Spleen (tissue), 11 donors: ENCODE results near the gene COL25A1. TPM values are rescaled to one million over a fixed set of nuclear protein-coding genes. Genes with fewer than 3 reads are reported as not detected.

Experiments used
- DNase-seq: peaks from one replicate; pipeline ENCODE4 v3.0.0-alpha.2; 2020
- H3K27ac ChIP-seq, 8 donors: fragments of 200-600 bp; sonication (generic) in 7 of 8; 1 replicate in 4 of 8; 2 replicates in 4 of 8; pipeline versions ENCODE4 v1.5.0 to v1.8.0; 2016 to 2021; ENCODE audit warnings: inconsistent platforms in 4 of 8, mild to moderate bottlenecking in 4 of 8, moderate library complexity in 1 of 8
- H3K27me3 ChIP-seq, 7 donors: fragments of 200-600 bp; sonication (generic) in 6 of 7; replicated peaks in 1 of 7; 1 replicate in 4 of 7; 2 replicates in 3 of 7; pipeline versions ENCODE4 v1.5.0 to v1.8.0; 2016 to 2021; ENCODE audit warnings: inconsistent platforms in 3 of 7, mild to moderate bottlenecking in 1 of 7
- H3K36me3 ChIP-seq, 6 donors: fragments of 200-600 bp; sonication (generic) in 5 of 6; 1 replicate in 4 of 6; 2 replicates in 2 of 6; pipeline versions ENCODE4 v1.5.0 to v1.8.0; 2016 to 2021; ENCODE audit warnings: inconsistent platforms in 2 of 6
- H3K4me1 ChIP-seq, 6 donors: fragments of 200-600 bp; sonication (generic) in 5 of 6; 1 replicate in 3 of 6; 2 replicates in 3 of 6; pipeline versions ENCODE4 v1.5.0 to v1.8.0; 2016 to 2021; ENCODE audit warnings: inconsistent platforms in 3 of 6
- H3K4me3 ChIP-seq, 8 donors: fragments of 200-600 bp; sonication (generic) in 7 of 8; 1 replicate in 4 of 8; 2 replicates in 4 of 8; pipeline versions ENCODE4 v1.5.0 to v1.8.0; 2016 to 2021; ENCODE audit warnings: inconsistent platforms in 4 of 8, mild to moderate bottlenecking in 4 of 8, moderate library complexity in 2 of 8
- H3K9me3 ChIP-seq, 8 donors: fragments of 200-600 bp; sonication (generic) in 7 of 8; 1 replicate in 4 of 8; 2 replicates in 4 of 8; pipeline versions ENCODE4 v1.5.0 to v1.8.0; 2016 to 2021; ENCODE audit warnings: inconsistent platforms in 4 of 8
- CTCF ChIP-seq, 11 experiments: fragments of 200-600 bp in 7 of 11; fragments of 450-650 bp in 4 of 11; sonication (generic) in 4 of 11; IDR thresholded peaks in 8 of 11; conservative IDR thresholded peaks in 3 of 11; 1 replicate in 7 of 11; 2 replicates in 4 of 11; pipeline versions ENCODE4 v1.4.0 to v1.8.0; 2016 to 2021; ENCODE audit warnings: antibody characterized with exemption in 11 of 11, inconsistent platforms in 4 of 11, mild to moderate bottlenecking in 1 of 11
- POLR2A ChIP-seq, 3 donors: fragments of 450-650 bp; IDR thresholded peaks; one replicate each; pipeline ENCODE4 v1.5.1; 2017; ENCODE audit warnings: antibody characterized with exemption in 3 of 3, mild to moderate bottlenecking in 1 of 3
- POLR2AphosphoS5 ChIP-seq, 3 donors: sonication (generic); formaldehyde crosslinking; IDR thresholded peaks; one replicate each; pipeline ENCODE4 v1.5.1; 2017; ENCODE audit warnings: antibody characterized with exemption in 3 of 3
- whole genome bisulfite sequencing, 5 donors: extraction: QIAGEN DNeasy Blood & Tissue Kit in 3 of 5; methylation state at CpG; one replicate each; pipeline versions ENCODE4 v1.1.5 to v1.1.7; 2013 to 2018; 5-methylcytosine and 5-hydroxymethylcytosine counted together
- intact Hi-C: fragments of 100-400 bp; cut with DNase I; formaldehyde crosslinking; loops from one replicate; pipeline ENCODE4 v1.15.0; 2023; ENCODE audit warnings: low total_unique reads
- polyA plus RNA-seq, 3 donors: library from polyadenylated mRNA; stranded (reverse); fragments of 200-250 nt; gene quantifications; one replicate each; pipeline ENCODE4 v1.2.1, GENCODE V29; 2013
- total RNA-seq, 7 donors: library from RNA; depleted of rRNA in 3 of 7; stranded (reverse); fragments of >200 nt in 3 of 7; fragmentation: NEBNext Ultra II Directional in 4 of 7; extraction: Animal tissue kit (Norgen Biotek cat#: 25700) in 4 of 7; gene quantifications; one replicate each; pipeline versions ENCODE4 v1.1.0 to v1.2.1, GENCODE V29; 2016 to 2021
- donor health status: healthy with polysubstance abuse.
- donor health status: DM: no; HTN: no; CAD: no; lungs with moderate emphysema.
- donor health status: DM: no; HTN: no; CAD: no.
- donor health status: Bipolar disorder and iron deficiency.
- donor health status: healthy.
- donor health status: DM: no; HTN: no; CAD: no.
- donor health status: DM: yes; HTN: yes; CAD: no.

Gene COL25A1
- total and polyA plus RNA-seq, 10 donors = 0.06 to 1.9 (median 0.57) TPM; not detected in 1

DNA sequence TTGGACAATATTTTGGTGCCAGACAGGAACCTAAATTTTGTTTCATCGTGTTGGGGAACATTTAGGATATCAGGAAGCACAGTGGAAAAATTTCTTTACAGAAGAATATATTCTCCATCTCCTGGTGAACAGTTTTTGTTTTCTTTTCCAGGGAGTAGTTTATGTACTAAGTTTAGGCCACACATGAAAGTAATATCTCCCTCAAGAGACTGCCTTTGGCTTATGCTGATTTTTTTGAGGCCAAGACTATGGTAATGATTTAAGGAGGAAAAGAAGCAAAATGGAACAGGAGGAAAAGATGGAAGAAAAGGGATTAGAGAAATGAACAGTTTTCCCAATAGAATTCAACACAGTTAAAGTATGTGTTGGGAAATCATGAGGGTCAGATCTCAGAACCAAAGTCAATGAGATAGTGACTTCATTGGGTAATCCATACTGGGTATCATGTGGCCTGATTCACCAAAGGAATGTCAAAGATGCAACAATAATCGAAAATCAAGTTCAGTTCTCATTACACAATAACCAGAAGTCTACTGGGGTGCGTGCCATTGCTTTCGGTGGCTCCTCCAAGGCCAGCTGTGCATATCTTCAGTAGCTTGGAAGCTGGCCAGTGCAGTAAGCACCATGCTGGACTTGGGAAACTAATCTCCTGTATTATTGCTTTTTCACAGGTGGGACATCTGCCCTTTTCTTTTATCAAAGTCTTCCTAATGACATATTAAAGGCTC, 234.8 kb downstream of the COL25A1 start:
- H3K27ac ChIP-seq = no peak overlapping the region
- intact Hi-C loops = no loop called here
- no peaks in the 10 kb centered on the region for H3K27me3 ChIP-seq
- TF ChIP-seq CTCF (IDR thresholded peaks at IDR 0.05 in 8 of 11, conservative IDR thresholded peaks at IDR 0.05 in 3 of 11) (no peak), POLR2A (IDR thresholded peaks at IDR 0.05) (no peak), POLR2AphosphoS5 (IDR thresholded peaks at IDR 0.05) (no peak)
- H3K4me1 ChIP-seq = no peaks in the 10 kb centered on the region
- 65 to 82% (median 72%) methylated on average over 4 of the region's 4 CpGs for WGBS, 5 donors
- H3K9me3 ChIP-seq = no peaks in the 10 kb centered on the region
- no peak for DNase-seq
- H3K4me3 ChIP-seq = no peak overlapping the region
- no peaks in the 10 kb centered on the region for H3K36me3 ChIP-seq

DNA sequence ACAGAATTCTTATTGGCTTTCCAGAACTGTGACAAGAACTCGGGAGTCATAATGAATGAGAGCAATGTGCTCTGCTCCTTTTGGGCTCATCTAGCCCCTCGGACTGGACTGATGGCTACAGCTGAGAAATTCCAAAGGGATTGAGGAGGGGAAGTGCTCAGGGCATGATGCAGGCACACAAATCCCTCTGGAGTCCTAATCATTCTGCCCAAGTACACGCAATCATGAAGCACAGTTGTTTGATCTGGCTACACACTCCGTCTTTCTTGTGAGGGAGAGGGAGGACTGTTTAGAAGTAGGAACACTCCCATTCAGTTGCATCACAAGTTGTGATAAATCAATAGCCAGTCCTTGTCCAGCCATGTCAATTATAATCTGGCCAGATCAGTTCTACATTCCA, 237.5 kb downstream of the COL25A1 start:
- no peak for DNase-seq
- WGBS, 5 donors = 82 to 98% (median 84%) methylated on average over 4 of the region's 4 CpGs
- Histone ChIP-seq H3K27me3 (no peaks in the 10 kb centered on the region), H3K36me3 (no peaks in the 10 kb centered on the region), H3K4me1 (no peaks in the 10 kb centered on the region), H3K4me3 (no peak overlapping the region), H3K27ac (no peak overlapping the region), H3K9me3 (no peaks in the 10 kb centered on the region)
- TF ChIP-seq POLR2A (IDR thresholded peaks at IDR 0.05) = no peak
- no peak for TF ChIP-seq POLR2AphosphoS5 (IDR thresholded peaks at IDR 0.05)
- TF ChIP-seq CTCF (IDR thresholded peaks at IDR 0.05 in 8 of 11, conservative IDR thresholded peaks at IDR 0.05 in 3 of 11) = no peak
- intact Hi-C loops = no loop called here

GRCh38 chr4:109053257-109053656, 249.2 kb downstream of the COL25A1 start:
- Histone ChIP-seq H3K4me1 (no peaks in the 10 kb centered on the region), H3K36me3 (no peaks in the 10 kb centered on the region), H3K27me3 (no peaks in the 10 kb centered on the region), H3K4me3 (no peak overlapping the region), H3K27ac (no peak overlapping the region), H3K9me3 (no peaks in the 10 kb centered on the region)
- intact Hi-C loops = no loop called here
- no peak for DNase-seq
- no peak for TF ChIP-seq CTCF (IDR thresholded peaks at IDR 0.05 in 8 of 11, conservative IDR thresholded peaks at IDR 0.05 in 3 of 11)
- no peak for TF ChIP-seq POLR2AphosphoS5 (IDR thresholded peaks at IDR 0.05)
- no peak for TF ChIP-seq POLR2A (IDR thresholded peaks at IDR 0.05)
- WGBS, 5 donors = 75 to 80% (median 77%) methylated on average over 5 of the region's 5 CpGs

DNA sequence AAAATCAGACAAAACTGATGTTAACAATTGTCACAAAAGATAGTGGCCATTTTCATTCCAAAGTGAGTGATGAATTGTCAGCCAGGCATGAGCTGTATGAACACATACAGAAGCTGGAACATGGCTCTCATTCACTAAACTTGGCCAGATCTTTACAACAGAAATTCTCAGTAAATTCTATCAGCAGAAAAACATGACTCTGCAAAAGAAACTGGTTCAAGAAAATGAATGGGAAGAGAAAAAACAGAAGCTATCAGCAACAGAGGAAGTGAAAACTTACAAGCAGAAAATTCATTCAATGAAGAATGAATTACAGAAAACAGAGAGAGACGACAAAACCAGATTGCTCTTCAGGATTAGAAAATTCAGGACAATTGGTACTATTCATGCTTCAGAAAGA, 249.6 kb downstream of the COL25A1 start:
- WGBS, 5 donors = 37 to 55% (median 43%) methylated on average over 1 of the region's 1 CpG
- no peaks in the 10 kb centered on the region for H3K27me3 ChIP-seq
- no peaks in the 10 kb centered on the region for H3K36me3 ChIP-seq
- no peaks in the 10 kb centered on the region for H3K9me3 ChIP-seq
- no peak overlapping the region for H3K27ac ChIP-seq
- H3K4me1 ChIP-seq = no peaks in the 10 kb centered on the region
- intact Hi-C loops = no loop called here
- no peak for TF ChIP-seq CTCF (IDR thresholded peaks at IDR 0.05 in 8 of 11, conservative IDR thresholded peaks at IDR 0.05 in 3 of 11)
- TF ChIP-seq POLR2A (IDR thresholded peaks at IDR 0.05) = no peak
- TF ChIP-seq POLR2AphosphoS5 (IDR thresholded peaks at IDR 0.05) = no peak
- DNase-seq = no peak
- no peak overlapping the region for H3K4me3 ChIP-seq
